HG03442 (cell line): ENCODE results near the gene SERPIND1.
"Not testable (repeated sequence)": the region's sequence is repeated elsewhere in the genome, so short reads cannot be mapped to it uniquely, and the experiment has no call there.

Source experiments
- ATAC-seq: cut with Tn5 transposase; IDR thresholded peaks from one replicate; pipeline ENCODE4 v1.9.1; 2021; ENCODE audit warnings: mild to moderate bottlenecking, moderate library complexity; ENCODE audit not compliant: unreplicated experiment

Gene SERPIND1

DNA sequence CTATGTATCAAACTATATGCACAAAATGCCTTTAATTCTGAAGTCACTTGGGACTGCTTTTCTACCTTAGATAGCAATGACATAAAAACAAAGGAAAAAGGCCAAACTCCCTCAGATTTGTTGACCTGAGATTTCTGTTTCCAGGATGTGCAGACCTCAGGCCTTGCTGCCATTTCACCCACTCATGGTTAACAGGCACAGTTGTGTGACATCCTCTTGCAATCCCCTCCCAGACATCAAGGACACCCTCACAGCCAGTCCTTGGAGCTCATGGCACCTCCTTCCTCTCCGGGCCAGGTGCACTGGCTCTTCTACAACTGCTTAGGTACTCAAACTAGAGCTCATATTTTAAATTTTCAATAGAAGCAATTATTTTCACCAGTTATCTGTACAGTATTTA, 37.3 kb downstream of the SERPIND1 start:
- no peak for ATAC-seq

DNA sequence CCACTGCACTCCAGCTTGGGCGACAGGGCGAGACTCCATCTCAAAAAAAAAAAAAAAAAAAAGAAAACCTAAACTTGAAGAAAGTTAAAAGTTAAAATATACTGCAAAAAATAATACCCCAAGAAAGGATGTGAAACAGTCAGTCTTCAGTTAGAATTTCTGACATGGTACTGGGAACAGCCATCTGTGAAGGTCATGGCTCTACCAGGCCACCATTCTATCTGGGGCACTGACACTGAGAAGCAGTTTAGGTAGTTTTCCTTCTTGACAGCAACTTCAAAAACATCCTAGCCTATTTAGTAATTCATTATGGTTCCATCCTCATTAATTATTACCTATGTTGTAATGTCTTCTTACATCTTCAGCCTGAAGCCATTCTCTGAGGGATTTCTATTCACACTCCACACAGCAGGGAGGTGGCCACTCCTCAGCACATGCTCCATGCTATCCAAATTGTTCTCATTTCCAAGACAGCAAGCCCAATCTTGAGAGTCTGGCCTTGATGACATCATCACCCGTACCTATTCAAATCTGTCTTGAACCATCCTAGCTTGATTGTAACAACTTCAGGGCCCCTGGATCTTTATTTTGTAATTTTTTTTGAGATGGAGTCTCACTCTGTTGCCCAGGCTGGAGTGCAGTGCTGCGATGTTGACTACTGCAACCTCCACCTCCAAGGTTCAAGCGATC, 38.2 kb downstream of the SERPIND1 start:
- no peak for ATAC-seq

DNA sequence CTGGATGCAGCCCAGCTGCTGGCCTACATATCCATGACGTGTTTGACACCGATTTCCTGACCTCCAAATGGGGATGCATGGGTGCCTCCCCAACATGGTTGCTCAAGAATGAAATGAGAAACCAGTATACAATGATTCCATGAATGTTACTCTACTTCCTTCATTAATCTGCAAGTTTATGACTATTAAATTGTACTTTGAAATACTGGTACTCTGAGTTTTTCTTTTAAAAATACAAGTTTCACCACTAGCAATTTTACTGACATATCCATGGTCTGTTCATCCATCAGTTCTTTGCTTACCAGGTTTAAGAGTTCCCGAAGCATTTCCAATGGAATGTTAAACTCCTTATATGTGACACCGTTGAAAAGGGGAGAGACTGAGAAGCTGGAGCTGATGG, 39.1 kb downstream of the SERPIND1 start:
- no peak for ATAC-seq

DNA sequence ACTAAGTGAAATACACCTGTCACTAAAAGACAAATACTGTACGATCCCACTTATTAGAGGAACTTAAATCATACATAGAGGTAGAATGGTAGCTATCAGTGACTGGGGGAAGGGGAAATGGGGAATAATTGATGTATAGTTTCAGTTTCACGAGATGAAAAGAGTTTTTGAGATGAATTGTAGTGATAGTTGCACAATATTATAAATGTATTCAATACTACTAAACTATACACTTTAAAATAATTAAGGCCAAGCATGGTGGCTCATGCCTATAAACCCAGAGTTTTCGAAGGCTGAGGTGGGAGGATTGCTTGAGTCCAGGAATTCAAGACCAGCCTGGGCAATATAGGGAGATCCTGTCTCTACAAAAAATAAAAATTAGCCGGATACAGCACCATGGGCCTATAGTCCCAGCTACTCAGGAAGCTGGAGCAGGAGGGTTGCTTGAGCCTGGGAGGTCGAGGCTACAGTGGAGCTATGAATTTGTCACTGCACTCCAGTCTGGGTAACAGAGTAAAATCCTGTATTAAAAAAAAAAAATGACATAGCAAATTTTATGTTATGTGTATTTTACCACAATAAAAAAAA, 40.4 kb downstream of the SERPIND1 start:
- no peak for ATAC-seq

DNA sequence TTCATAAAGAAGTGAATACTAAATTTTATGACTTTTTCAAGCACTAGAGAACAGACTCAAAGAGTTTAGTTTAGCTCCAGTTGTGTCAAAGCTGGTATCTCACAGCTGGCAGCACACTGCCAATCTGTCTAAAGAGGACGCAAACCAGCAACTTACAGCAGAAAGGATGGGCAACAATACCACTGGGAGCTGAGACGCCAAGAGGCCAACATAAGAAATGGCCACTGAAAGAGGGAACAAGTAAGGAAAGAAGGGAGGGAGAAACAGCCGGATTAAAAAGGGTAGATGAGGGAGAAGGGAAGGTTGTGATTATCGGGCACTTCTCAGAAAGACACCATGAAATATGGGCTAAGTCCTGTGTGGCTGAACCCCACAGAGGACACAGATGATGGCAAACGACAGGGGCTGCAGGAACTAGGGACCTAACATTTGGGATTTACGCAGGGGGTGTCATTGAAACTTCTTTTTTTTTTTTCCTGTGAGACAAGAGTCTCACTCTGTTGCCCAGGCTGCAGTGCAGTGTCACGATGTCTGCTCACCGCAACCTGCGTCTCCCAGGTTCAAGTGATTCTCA, 41.7 kb downstream of the SERPIND1 start:
- no peak for ATAC-seq

DNA sequence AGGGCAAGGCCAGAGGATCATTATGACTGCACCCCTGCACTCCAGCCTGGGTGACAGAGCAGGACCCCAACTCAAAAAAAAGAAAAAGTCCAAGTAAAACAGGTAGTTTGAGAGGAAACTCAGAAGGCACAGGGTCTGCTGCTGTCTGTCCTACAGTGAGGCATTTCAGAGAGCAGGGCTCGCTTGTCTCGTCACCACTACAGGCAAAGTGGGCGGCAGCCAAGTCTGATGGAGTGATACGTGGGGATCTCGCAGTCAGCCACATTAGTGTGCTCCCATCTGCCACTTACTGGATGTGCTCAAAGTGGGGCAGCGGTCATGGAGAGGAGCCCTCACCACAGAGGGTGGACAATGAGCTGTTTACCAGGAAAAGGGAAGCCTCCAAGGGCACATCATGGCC, 42.6 kb downstream of the SERPIND1 start:
- ATAC-seq, result no peak

DNA sequence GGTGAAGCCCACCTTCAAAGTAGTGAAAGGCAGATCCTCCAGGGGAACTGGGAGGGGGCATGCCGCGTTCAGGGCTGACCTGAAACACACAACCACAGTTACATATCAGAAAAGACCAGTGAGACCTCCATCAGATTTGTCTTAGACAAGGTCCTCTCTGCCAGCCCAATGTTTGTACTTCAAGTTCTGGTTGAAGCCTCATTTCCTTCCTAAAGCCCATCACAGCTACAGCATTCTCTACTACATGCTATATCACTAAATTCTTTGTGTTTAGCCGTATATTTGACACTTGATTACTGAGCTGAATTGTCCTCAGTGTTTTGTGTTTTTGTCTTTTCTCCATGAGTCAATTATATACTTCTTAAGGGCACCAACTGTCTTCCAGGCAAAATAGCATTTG, 44.6 kb downstream of the SERPIND1 start:
- ATAC-seq, result no peak

DNA sequence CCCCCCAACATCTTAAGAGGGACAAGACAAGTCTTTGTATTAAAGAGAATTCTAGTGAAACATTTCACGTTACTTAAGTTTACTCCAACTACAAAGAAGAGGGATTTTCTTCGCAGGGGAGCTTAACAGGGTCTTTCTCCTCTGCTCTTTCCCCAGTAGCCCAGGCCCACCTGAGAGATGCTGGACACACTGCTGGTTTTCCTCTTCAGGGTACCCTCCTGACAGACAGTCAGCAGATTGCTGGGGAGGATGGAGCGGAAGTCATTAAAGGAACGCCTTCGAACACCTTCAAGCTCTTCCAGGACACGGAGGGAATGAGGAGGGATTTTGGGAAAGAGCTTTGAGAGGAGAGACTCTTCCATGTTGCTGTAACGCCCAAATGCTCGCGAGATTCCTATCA, 45.6 kb downstream of the SERPIND1 start:
- ATAC-seq, result no peak

DNA sequence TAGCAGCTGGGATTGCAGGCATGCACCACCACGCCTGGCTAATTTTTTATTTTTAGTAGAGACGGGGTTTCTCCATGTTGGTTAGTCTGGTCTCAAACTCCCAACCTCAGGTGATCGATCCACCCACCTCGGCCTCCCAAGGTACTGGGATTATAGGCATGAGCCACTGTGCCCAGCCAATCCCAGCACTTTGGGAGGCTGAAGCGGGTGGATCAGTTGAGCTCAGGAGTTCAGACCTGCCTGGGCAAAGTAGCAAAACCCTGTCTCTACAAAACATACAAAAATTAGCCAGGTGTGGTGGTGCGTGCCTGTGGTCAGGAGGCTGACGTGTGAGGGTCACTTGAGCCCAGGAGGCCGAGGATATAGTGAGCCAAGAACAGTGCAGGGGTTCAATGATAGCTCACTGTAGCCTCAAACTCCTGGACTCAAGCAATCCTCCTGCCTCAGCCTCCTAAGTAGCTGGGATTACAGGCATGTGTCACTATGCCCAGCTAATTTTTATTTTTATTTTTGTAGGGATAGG, 47.9 kb downstream of the SERPIND1 start:
- ATAC-seq, result not testable (repeated sequence)

DNA sequence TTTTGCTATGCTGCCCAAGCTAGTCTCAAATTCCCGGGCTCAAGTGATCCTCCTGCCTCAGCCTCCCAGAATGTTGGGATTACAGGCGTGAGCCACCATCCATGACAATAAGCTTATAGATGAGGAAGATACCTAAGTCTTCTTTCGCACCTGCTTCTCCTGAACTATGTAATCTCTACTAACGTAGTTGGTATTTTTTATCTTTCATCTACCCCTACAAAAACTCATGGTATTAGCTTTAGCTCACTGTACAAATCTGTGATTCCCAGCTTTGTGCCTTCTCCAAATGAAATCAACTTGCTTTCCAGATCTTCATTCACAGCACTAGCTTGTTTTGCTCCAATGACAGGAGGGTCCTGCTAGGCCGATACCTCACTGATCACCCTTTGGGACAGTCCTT, 48.3 kb downstream of the SERPIND1 start:
- ATAC-seq, result no peak

DNA sequence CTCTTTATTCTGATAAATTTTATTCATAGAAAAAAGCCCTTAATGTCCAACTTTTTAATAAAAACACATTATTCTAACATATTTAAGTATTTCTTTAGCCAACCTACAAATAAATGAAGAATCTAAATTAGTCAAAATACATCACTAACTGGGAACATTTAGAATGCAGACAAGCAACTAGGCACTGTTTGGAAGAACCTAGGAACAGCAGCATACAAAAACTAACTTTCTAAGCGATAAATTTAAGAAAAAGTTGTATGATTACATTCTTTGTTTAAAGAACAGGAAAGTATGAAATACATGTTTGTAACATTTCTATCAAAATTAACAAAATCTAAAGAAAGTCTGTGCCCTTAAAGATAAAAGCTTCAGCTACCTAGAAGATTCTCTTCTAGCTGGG, 49.4 kb downstream of the SERPIND1 start:
- ATAC-seq, result no peak

DNA sequence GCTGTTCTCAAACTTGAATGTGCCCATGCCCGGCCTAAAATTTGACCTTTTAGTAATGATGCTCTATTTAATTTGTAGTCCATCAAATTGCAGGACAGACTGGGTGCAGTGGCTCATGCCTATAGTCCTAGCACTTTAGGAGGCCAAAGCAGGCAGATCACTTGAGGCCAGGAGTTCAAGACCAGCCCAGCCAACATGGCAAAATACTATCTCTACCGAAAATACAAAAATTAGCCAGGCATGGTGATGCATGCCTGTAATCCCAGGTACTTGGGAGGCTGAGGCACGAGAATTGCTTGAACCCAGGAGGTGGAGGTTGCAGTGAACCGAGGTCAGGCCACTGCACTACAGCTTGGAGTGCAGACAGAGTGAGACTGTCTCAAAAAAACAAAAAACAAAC, 51.3 kb downstream of the SERPIND1 start:
- not testable (repeated sequence) for ATAC-seq

DNA sequence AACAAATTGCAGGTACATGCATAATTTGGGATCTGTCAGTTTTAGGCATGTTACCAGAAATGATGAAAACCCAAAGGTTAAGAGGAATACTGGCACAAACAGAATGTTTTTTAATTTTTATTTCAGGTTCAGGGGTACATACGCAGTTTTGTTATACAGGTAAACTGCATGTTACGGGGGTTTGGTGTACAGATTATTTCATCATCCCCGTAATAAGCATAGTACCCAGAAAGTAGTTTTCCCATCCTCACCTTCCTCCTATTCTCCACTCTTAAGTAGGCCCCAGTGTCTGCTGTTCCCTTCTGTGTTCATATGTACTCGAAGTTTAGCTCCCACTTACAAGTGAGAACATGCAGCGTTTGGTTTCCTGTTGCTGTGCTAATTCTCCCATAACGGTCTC, 51.7 kb downstream of the SERPIND1 start:
- ATAC-seq, result no peak

DNA sequence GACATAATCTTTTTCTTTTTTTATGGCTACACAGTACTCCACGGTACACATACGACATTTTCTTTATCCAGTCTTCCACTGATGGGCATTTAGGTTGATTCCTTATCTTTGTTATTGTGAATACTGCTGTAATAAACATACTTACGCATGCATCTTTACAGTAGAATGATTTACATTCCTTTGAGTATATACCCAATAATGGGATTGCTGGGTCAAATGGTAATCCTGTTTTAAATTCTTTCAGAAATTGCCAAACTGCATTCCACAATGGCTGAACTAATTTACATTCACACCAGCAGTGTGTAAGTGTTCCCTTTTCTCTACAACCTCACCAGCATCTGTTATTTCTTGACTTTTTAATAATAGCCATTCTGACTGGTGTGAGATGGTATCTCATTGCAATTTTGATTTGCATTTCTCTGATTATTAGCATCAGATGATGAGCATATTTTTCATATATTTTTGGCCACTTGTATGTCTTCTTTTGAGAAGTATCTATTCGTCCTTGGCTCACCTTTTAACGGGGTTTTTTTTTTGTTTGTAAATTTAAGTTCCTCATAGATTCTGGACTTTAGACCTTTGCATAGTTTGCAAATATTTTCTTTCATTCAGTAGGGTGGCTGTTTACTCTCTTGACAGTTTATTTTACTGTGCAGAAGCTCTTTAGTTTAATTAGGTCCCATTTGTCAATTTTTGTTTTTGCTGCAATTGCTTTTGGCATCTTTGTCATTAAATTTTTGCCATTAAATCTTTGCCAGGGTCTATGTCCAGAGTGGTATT, 52.6 kb downstream of the SERPIND1 start:
- not testable (repeated sequence) for ATAC-seq

DNA sequence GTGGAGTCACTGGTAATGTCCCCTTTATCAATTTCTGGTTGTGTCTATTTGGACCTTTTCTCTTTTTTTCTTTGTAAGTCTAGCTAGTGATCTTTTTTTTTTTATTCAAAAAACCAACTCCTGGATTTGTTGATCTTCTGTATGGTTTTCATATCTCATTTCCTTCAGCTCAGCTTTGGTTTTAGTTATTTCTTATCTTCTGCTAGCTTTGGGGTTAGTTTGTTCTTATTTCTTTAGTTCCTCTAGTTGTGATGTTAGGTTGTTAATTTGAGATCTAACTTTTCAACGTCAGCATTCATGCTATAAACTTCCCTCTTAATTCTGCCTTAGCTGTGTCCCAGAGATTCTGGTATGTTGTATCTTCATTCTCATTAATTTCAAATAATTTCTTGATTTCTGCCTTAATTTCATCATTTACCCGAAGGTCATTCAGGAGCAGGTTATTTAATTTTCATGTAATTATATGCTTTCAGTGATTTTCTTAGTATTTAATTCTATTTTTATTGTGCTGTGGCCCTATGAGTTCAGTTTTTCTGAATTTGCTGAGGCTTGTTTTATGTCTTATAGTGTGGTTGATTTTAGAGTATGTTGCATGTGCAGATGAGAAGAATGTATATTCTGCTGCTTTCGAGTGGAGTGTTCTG, 55.7 kb downstream of the SERPIND1 start:
- ATAC-seq, result no peak

DNA sequence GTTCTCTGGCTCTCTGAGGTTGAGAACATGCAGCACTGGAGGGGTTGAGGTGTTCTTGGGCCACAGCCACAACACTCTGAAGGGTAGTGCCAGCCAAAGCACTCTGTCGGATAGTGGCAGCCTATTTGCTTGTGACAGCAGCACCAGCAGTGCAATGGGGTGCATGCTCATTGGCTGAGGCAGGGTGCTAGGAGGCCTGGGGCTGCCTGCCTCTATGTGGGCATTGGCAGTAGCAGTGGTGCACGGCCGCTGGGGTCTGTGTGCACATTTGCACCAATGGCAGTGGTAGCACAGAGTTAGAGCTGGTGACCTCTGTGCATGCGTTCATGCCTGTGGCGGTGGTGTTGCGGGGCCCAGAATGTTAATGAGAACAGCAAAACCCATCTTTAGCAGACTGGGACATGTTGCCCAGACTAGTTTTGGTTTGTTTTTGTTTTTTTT, 59.3 kb downstream of the SERPIND1 start:
- no peak for ATAC-seq

DNA sequence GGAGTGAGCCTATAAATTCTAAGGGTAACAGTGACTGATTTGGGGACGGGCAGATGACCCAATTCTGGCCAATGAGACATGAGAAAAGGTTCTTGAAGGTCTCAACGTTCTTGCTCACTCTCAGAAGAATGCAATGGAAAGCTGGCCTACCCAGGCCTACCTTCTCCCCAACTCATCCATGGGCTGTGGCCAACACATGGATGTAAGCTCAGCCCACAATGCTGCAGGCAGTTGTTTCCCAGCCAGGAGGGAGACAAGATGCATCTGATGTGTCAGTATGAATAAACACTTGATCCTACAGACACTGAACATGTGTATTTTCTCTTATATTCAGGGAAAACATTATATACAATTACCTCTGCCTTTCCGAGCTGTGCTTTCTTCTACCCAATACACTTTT, 60.3 kb downstream of the SERPIND1 start:
- ATAC-seq, result no peak

DNA sequence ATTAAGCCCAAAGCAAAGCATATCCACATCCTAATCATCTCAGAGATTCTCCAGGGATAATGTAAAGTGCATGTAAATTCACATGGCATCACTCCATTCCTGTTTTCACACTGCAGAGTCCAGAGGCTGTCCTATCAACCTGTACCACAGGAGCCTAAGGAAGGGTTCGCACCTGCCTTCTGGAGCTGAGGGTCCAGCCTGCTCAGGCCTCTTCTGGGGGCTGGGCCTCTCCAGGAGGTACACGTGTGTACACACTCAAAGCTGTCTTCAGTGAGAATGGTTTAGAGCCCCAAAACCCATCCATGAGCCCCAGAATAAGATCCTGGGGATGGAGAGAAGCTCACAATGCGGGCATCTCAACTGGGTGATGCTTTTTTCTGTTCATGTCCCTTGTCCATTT, 60.8 kb downstream of the SERPIND1 start:
- no peak for ATAC-seq
